PC-9 (cell line): ENCODE measurements around the gene ANKRD35. TPM values are rescaled to one million over a fixed set of nuclear protein-coding genes. Genes with fewer than 3 reads are reported as not detected.

Experiments used
- BruUV-seq: library from RNA; stranded (reverse); fragments of 400-500 nt; replicated peaks from 2 replicates; lab custom pipeline; 2021; lab: Mats Ljungman, UMichigan
- CTCF ChIA-PET: fragments of 300-600 bp; sonication (Branson Sonifier 250); formaldehyde crosslinking; loops from one replicate; lab custom pipeline; 2022; ENCODE audit warnings: antibody characterized with exemption; lab: Charles Lee
- POLR2A ChIA-PET: fragments of 300-600 bp; sonication (Branson Sonifier 250); formaldehyde crosslinking; loops from one replicate; lab custom pipeline; 2022; ENCODE audit warnings: antibody characterized with exemption; ENCODE audit not compliant: unreplicated experiment; lab: Charles Lee
- DNase-seq, 2 experiments: peaks; one replicate each; pipeline versions ENCODE4 v3.0.0 to v3.0.0-alpha.2; 2015 to 2022; ENCODE audit warnings: mixed read lengths in 1 of 2
- H2AFZ ChIP-seq: fragments of 200-600 bp; sonication (generic); 2 replicates; pipeline ENCODE4 v1.8.1; 2017; ENCODE audit warnings: antibody characterized with exemption
- H3F3A ChIP-seq: fragments of 200-600 bp; sonication (generic); 2 replicates; pipeline ENCODE4 v1.8.1; 2017; ENCODE audit warnings: antibody characterized with exemption, mild to moderate bottlenecking, low read depth; ENCODE audit not compliant: insufficient read depth
- H3K27ac ChIP-seq: fragments of 200-600 bp; sonication (generic); 2 replicates; pipeline ENCODE4 v1.6.1; 2016; ENCODE audit warnings: mixed run types
- H3K27me3 ChIP-seq: fragments of 200-600 bp; sonication (generic); 2 replicates; pipeline ENCODE4 v1.6.1; 2016; ENCODE audit warnings: low read depth, mixed run types; ENCODE audit not compliant: insufficient read depth
- H3K36me3 ChIP-seq: fragments of 200-600 bp; sonication (generic); 2 replicates; pipeline ENCODE4 v1.6.1; 2016; ENCODE audit warnings: low read depth, mixed run types
- H3K4me1 ChIP-seq: fragments of 200-600 bp; sonication (generic); replicated peaks from 2 replicates; pipeline ENCODE4 v1.6.1; 2016; ENCODE audit warnings: mixed run types; ENCODE audit not compliant: insufficient read depth
- H3K4me2 ChIP-seq: fragments of 200-600 bp; sonication (generic); 2 replicates; pipeline ENCODE4 v1.6.1; 2017; ENCODE audit warnings: mixed run types
- H3K4me3 ChIP-seq: fragments of 200-600 bp; sonication (generic); 2 replicates; pipeline ENCODE4 v1.6.1; 2016; ENCODE audit warnings: mixed run types
- H3K79me2 ChIP-seq: fragments of 200-600 bp; sonication (generic); 2 replicates; pipeline ENCODE4 v1.6.1; 2017; ENCODE audit warnings: low read depth, mixed run types
- H3K9me2 ChIP-seq: fragments of 200-600 bp; sonication (generic); 2 replicates; pipeline ENCODE4 v1.8.1; 2017; ENCODE audit warnings: mild to moderate bottlenecking; ENCODE audit not compliant: insufficient read depth
- H3K9me3 ChIP-seq: fragments of 200-600 bp; sonication (generic); 2 replicates; pipeline ENCODE4 v1.8.1; 2016; ENCODE audit warnings: low read depth; ENCODE audit not compliant: insufficient read depth
- H4K20me1 ChIP-seq: fragments of 200-600 bp; sonication (generic); 2 replicates; pipeline ENCODE4 v1.8.1; 2017; ENCODE audit not compliant: insufficient read depth
- EZH2 ChIP-seq: fragments of 200-600 bp; sonication (generic); IDR thresholded peaks from 2 replicates; pipeline ENCODE4 v1.8.0; 2017; ENCODE audit warnings: antibody characterized with exemption, low read depth
- intact Hi-C: fragments of 100-400 bp; cut with micrococcal nuclease; formaldehyde crosslinking; loops from one replicate; pipeline ENCODE4 v1.10.0; 2022; ENCODE audit not compliant: unreplicated experiment
- total RNA-seq: library from RNA; stranded (reverse); gene quantifications from 2 replicates; pipeline ENCODE4 v1.2.3, GENCODE V29; 2021
- TF ChIP-seq, protein P1 (sequence below): fragments of 200-600 bp; sonication (generic); conservative IDR thresholded peaks from 2 replicates; pipeline ENCODE4 v1.6.1; 2017; ENCODE audit warnings: mixed run types, antibody characterized with exemption, mild to moderate bottlenecking, moderate library complexity

ANKRD35 gene
- total RNA-seq, 1 experiment from 2014 or later = 1.2 TPM

DNA sequence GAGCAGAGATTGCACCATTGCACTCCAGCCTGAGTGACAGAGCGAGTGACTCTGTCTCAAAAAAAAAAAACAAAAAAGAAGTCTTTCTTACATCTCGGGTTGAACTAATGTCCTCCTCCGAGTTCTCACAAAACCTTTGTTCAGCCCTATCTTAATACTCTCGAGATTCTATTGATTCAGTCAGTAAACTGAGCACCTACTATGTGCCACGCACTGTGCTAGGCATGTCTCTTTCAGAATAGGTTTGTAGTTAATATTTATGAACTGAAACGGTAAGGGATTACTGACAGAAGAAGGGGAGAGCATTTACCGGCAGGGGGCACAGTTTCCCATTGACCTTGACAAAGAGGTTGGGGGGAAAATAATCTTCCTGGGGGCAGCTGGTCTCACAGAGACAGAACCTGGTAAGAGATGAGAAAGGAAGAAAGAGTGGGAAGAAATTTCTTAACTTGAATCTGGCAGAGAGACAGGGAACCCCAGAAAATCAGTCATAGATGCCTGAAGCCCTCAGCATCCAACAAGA lies 30.2 kb downstream of the ANKRD35 start:
- H3K36me3 ChIP-seq = 0 out of 2 replicates have a peak, but pooled peaks cover 20% of the 10 kb centered on the region
- no TSS peak for BruUV-seq
- intact Hi-C loops = loop anchor here (5.0 kb wide), 1 partner anchor 182 kb away; no protein-coding TSS in a partner anchor
- TF ChIP-seq, protein P1, sequence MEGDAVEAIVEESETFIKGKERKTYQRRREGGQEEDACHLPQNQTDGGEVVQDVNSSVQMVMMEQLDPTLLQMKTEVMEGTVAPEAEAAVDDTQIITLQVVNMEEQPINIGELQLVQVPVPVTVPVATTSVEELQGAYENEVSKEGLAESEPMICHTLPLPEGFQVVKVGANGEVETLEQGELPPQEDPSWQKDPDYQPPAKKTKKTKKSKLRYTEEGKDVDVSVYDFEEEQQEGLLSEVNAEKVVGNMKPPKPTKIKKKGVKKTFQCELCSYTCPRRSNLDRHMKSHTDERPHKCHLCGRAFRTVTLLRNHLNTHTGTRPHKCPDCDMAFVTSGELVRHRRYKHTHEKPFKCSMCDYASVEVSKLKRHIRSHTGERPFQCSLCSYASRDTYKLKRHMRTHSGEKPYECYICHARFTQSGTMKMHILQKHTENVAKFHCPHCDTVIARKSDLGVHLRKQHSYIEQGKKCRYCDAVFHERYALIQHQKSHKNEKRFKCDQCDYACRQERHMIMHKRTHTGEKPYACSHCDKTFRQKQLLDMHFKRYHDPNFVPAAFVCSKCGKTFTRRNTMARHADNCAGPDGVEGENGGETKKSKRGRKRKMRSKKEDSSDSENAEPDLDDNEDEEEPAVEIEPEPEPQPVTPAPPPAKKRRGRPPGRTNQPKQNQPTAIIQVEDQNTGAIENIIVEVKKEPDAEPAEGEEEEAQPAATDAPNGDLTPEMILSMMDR = peak; percentile 35; the same call in 1 of the 2 replicates
- no peak for TF ChIP-seq EZH2
- H3K27ac ChIP-seq = no peak overlapping the region
- no peaks in the 10 kb centered on the region for H3K9me2 ChIP-seq
- H3K4me2 ChIP-seq = no peak overlapping the region
- H3K9me3 ChIP-seq = no peaks in the 10 kb centered on the region
- H3F3A ChIP-seq = peaks cover 2% of the 10 kb centered on the region; the same call in 1 of the 2 replicates
- H3K4me1 ChIP-seq = peaks cover 8% of the 10 kb centered on the region
- ChIA-PET POLR2A (no interaction called here), CTCF (no interaction called here)
- no peaks in the 10 kb centered on the region for H3K27me3 ChIP-seq
- no peak overlapping the region for H3K4me3 ChIP-seq
- peaks cover 14% of the 10 kb centered on the region for H3K79me2 ChIP-seq
- no peak overlapping the region for H2AFZ ChIP-seq
- DNase-seq = no peak
- H4K20me1 ChIP-seq = no peaks in the 10 kb centered on the region

DNA sequence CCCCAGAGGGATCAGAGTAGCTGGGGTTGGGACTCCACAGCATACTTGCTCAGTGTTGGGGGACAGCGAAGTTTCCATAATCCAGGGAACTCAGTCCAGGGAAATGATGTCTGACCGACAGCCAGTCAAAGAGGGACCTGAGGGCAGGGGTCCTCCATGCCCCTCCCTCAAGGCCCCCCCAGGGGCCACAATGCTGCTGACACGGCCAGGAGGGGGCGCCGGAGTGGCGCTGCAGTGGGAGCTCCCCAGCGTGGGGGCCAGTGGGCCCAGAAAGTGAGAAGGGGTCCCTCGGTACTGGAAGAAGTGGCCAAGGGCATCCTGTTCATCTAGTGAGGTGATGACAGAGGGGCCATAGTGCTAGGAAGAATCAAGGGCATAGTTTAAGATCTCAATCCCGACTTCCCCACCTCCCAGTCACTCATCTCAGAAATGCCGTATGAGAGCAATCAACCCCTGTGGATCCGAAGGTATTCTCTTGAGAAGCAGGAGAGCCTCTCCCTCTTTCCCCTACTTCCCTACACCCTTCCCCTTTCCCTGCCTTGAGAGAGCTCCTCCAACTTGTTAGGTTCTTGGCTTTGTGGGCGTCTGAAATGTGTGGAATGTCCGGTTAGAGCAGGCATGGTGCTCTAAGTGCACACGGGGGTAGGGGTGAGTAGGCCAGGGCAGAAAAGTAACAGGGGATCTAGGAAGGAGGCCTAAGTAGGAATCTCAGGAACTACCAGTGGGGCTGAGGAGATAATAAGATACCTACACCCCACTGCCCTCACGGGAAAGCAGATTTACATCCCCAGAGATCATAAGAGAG lies 36.1 kb downstream of the ANKRD35 start:
- intact Hi-C loops = loop anchor here (2.0 to 5.0 kb wide), 2 partner anchors 125 to 163 kb away; no protein-coding TSS in a partner anchor
- peaks cover 27% of the 10 kb centered on the region; the same call in 1 of the 2 replicates for H3F3A ChIP-seq
- POLR2A ChIA-PET = interaction anchor here (0.6 kb wide), 1 partner anchor 78 kb away, joined by 3 read pairs; the partner anchor contains the start of gene RBM8A
- H3K36me3 ChIP-seq = peaks cover 17% of the 10 kb centered on the region; the same call in 1 of the 2 replicates
- no TSS peak for BruUV-seq
- TF ChIP-seq, protein P1 = peak; percentile 35; the same call in 1 of the 2 replicates
- no peak for TF ChIP-seq EZH2
- H3K4me3 ChIP-seq = no peak overlapping the region
- H3K27me3 ChIP-seq = no peaks in the 10 kb centered on the region
- no peak overlapping the region for H3K27ac ChIP-seq
- no peaks in the 10 kb centered on the region for H4K20me1 ChIP-seq
- CTCF ChIA-PET = interaction anchor here (0.5 to 1.0 kb wide), 3 partner anchors 9 to 183 kb away, joined by 3 to 5 read pairs (median 4); partner anchors contain the start of gene PIAS3
- no peaks in the 10 kb centered on the region for H3K9me2 ChIP-seq
- no peaks in the 10 kb centered on the region for H3K79me2 ChIP-seq
- DNase-seq = peak in 1 of 2 experiments; percentile 20
- no peak overlapping the region for H2AFZ ChIP-seq
- H3K9me3 ChIP-seq = no peaks in the 10 kb centered on the region
- peaks cover 3% of the 10 kb centered on the region; the same call in 1 of the 2 replicates for H3K4me1 ChIP-seq
- H3K4me2 ChIP-seq = no peak overlapping the region

DNA sequence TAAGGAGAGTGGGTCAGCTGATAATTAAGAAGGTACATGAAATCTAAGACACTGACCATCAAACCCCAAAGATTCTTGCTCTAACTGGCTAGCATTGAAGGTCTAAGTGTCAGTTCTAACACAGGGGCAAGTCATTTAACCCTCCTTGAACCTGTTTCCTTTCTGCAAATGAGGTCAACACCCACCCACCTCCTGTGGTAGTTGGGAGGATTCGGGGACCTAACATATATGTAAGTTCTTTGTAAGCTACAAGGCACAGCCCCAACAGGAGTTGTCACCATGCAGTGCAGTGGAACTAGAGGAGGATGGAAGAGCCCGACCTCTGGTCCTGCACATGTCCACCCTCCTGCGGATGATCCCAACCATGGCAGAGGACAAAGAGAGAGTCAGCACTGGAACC lies 37.8 kb downstream of the ANKRD35 start:
- H3K9me2 ChIP-seq = no peaks in the 10 kb centered on the region
- ChIA-PET POLR2A (no interaction called here), CTCF (interaction anchor here (1.6 kb wide), 1 partner anchor 44 kb away, joined by 5 read pairs; no protein-coding TSS in a partner anchor)
- peaks cover 3% of the 10 kb centered on the region; the same call in 1 of the 2 replicates for H3K4me1 ChIP-seq
- TF ChIP-seq, protein P1 = no peak
- TF ChIP-seq EZH2 = no peak
- H3K79me2 ChIP-seq = no peaks in the 10 kb centered on the region
- H3K36me3 ChIP-seq = peaks cover 17% of the 10 kb centered on the region; the same call in 1 of the 2 replicates
- no peak overlapping the region for H3K4me2 ChIP-seq
- no peak overlapping the region for H3K4me3 ChIP-seq
- no peaks in the 10 kb centered on the region for H3K27me3 ChIP-seq
- BruUV-seq = no TSS peak
- peaks cover 40% of the 10 kb centered on the region; the same call in 1 of the 2 replicates for H3F3A ChIP-seq
- intact Hi-C loops = loop anchor here (2.0 to 5.0 kb wide), 2 partner anchors 127 to 164 kb away; no protein-coding TSS in a partner anchor
- H3K27ac ChIP-seq = no peak overlapping the region
- H2AFZ ChIP-seq = no peak overlapping the region
- H4K20me1 ChIP-seq = no peaks in the 10 kb centered on the region
- DNase-seq = no peak
- H3K9me3 ChIP-seq = no peaks in the 10 kb centered on the region
